Duodenal mucosa (tissue), 2 donors: ENCODE measurements around the gene SOX6.

Experiments used
- H3K27ac ChIP-seq: one replicate; pipeline ENCODE4 v1.7.0; 2013; ENCODE audit warnings: low read depth, low read length
- H3K27me3 ChIP-seq, 2 donors: one replicate each; pipeline ENCODE4 v1.7.0; 2013; ENCODE audit warnings: low read length in 2 of 2, control low read depth in 1 of 2; ENCODE audit not compliant: insufficient read depth in 2 of 2, control insufficient read depth in 1 of 2
- H3K36me3 ChIP-seq, 2 donors: one replicate each; pipeline ENCODE4 v1.7.0; 2013; ENCODE audit warnings: low read length in 2 of 2, control low read depth in 1 of 2; ENCODE audit not compliant: insufficient read depth in 2 of 2, control insufficient read depth in 1 of 2
- H3K4me1 ChIP-seq, 2 donors: one replicate each; pipeline ENCODE4 v1.7.0; 2013; ENCODE audit warnings: low read length in 2 of 2, control low read depth in 1 of 2; ENCODE audit not compliant: insufficient read depth in 2 of 2, control insufficient read depth in 1 of 2
- H3K4me3 ChIP-seq, 2 donors: one replicate each; pipeline ENCODE4 v1.7.0; 2013; ENCODE audit warnings: low read length in 2 of 2, low read depth in 1 of 2
- H3K9ac ChIP-seq, 2 donors: one replicate each; pipeline ENCODE4 v1.7.0; 2013; ENCODE audit warnings: low read length in 2 of 2, low read depth in 1 of 2
- H3K9me3 ChIP-seq, 2 donors: one replicate each; pipeline ENCODE4 v1.7.0; 2013; ENCODE audit warnings: low read length in 2 of 2, control low read depth in 1 of 2; ENCODE audit not compliant: control insufficient read depth in 1 of 2

Gene SOX6

GRCh38 chr11:16301462-16301861 lies 54.9 kb downstream of the SOX6 start:
- peaks cover 0 to 8% of the 10 kb centered on the region in 2 donors for H3K4me1 ChIP-seq
- no peaks in the 10 kb centered on the region for H3K27me3 ChIP-seq
- no peaks in the 10 kb centered on the region for H3K9me3 ChIP-seq
- no peak overlapping the region for H3K27ac ChIP-seq
- H3K9ac ChIP-seq = no peak overlapping the region
- no peaks in the 10 kb centered on the region for H3K36me3 ChIP-seq
- no peak overlapping the region for H3K4me3 ChIP-seq

GRCh38 chr11:16299884-16300782 lies 56.2 kb downstream of the SOX6 start:
- Histone ChIP-seq H3K27me3 (no peaks in the 10 kb centered on the region), H3K4me3 (no peak overlapping the region), H3K9ac (no peak overlapping the region), H3K9me3 (no peaks in the 10 kb centered on the region), H3K4me1 (peaks cover 0 to 8% of the 10 kb centered on the region in 2 donors), H3K36me3 (no peaks in the 10 kb centered on the region), H3K27ac (no peak overlapping the region)

GRCh38 chr11:16299390-16299789 lies 57.0 kb downstream of the SOX6 start:
- no peak overlapping the region for H3K9ac ChIP-seq
- no peaks in the 10 kb centered on the region for H3K27me3 ChIP-seq
- no peaks in the 10 kb centered on the region for H3K9me3 ChIP-seq
- H3K4me3 ChIP-seq = no peak overlapping the region
- H3K27ac ChIP-seq = no peak overlapping the region
- H3K4me1 ChIP-seq = peaks cover 0 to 8% of the 10 kb centered on the region in 2 donors
- no peaks in the 10 kb centered on the region for H3K36me3 ChIP-seq

GRCh38 chr11:16297332-16297731 lies 59.0 kb downstream of the SOX6 start:
- H3K27ac ChIP-seq = no peak overlapping the region

GRCh38 chr11:16296273-16296672 lies 60.1 kb downstream of the SOX6 start:
- H3K9ac ChIP-seq = no peak overlapping the region
- no peak overlapping the region for H3K27ac ChIP-seq
- H3K4me3 ChIP-seq = no peak overlapping the region

More at GRCh38 chr11:16297332-16297731, 59.0 kb downstream of the SOX6 start:
- H3K4me1 ChIP-seq = peaks cover 4 to 19% of the 10 kb centered on the region in 2 donors
- H3K9ac ChIP-seq = no peak overlapping the region
- H3K4me3 ChIP-seq = no peak overlapping the region
- no peaks in the 10 kb centered on the region for H3K36me3 ChIP-seq
- no peaks in the 10 kb centered on the region for H3K9me3 ChIP-seq
- H3K27me3 ChIP-seq = no peaks in the 10 kb centered on the region

GRCh38 chr11:16295592-16295991 lies 60.8 kb downstream of the SOX6 start:
- H3K9me3 ChIP-seq = no peaks in the 10 kb centered on the region
- no peaks in the 10 kb centered on the region for H3K36me3 ChIP-seq
- H3K4me1 ChIP-seq = peaks cover 4 to 13% of the 10 kb centered on the region in 2 donors
- H3K4me3 ChIP-seq = no peak overlapping the region
- H3K9ac ChIP-seq = no peak overlapping the region
- H3K27ac ChIP-seq = no peak overlapping the region
- no peaks in the 10 kb centered on the region for H3K27me3 ChIP-seq

More at GRCh38 chr11:16296273-16296672, 60.1 kb downstream of the SOX6 start:
- Histone ChIP-seq H3K9me3 (no peaks in the 10 kb centered on the region), H3K36me3 (no peaks in the 10 kb centered on the region), H3K4me1 (peaks cover 4 to 17% of the 10 kb centered on the region in 2 donors), H3K27me3 (no peaks in the 10 kb centered on the region)

- Histone ChIP-seq H3K4me3 (no peak overlapping the region), H3K36me3 (no peaks in the 10 kb centered on the region), H3K9ac (no peak overlapping the region), H3K27me3 (no peaks in the 10 kb centered on the region), H3K27ac (no peak overlapping the region), H3K4me1 (peaks cover 4 to 13% of the 10 kb centered on the region in 2 donors), H3K9me3 (no peaks in the 10 kb centered on the region)
These were observed 63.1 kb downstream of the SOX6 start for GRCh38 chr11:16293204-16293681.

- no peaks in the 10 kb centered on the region for H3K36me3 ChIP-seq
- H3K9me3 ChIP-seq = no peaks in the 10 kb centered on the region
- peaks cover 4 to 13% of the 10 kb centered on the region in 2 donors for H3K4me1 ChIP-seq
- H3K27ac ChIP-seq = no peak overlapping the region
- no peak overlapping the region for H3K4me3 ChIP-seq
- H3K27me3 ChIP-seq = no peaks in the 10 kb centered on the region
- no peak overlapping the region for H3K9ac ChIP-seq
These were observed 64.0 kb downstream of the SOX6 start for GRCh38 chr11:16292167-16292859.

- Histone ChIP-seq H3K27ac (no peak overlapping the region), H3K4me3 (no peak overlapping the region), H3K27me3 (no peaks in the 10 kb centered on the region), H3K4me1 (peaks cover 4 to 13% of the 10 kb centered on the region in 2 donors), H3K9me3 (no peaks in the 10 kb centered on the region), H3K36me3 (no peaks in the 10 kb centered on the region), H3K9ac (no peak overlapping the region)
These were observed 64.6 kb downstream of the SOX6 start for GRCh38 chr11:16291729-16292128.

- no peaks in the 10 kb centered on the region for H3K9me3 ChIP-seq
- H3K9ac ChIP-seq = no peak overlapping the region
- H3K27ac ChIP-seq = no peak overlapping the region
- no peak overlapping the region for H3K4me3 ChIP-seq
- H3K27me3 ChIP-seq = no peaks in the 10 kb centered on the region
- peaks cover 4 to 13% of the 10 kb centered on the region in 2 donors for H3K4me1 ChIP-seq
- H3K36me3 ChIP-seq = no peaks in the 10 kb centered on the region
These were observed 66.8 kb downstream of the SOX6 start for GRCh38 chr11:16289541-16289940.
